ENCODE measurements around the gene SLC20A1. TPM values are rescaled to one million over a fixed set of nuclear protein-coding genes. Genes with fewer than 3 reads are reported as not detected.

Gene SLC20A1
- total and polyA plus RNA-seq, 2 of the 4 experiments (the other 2 are of a cell fraction): 93.6 to 94.1 TPM

- intact Hi-C loops (cut with micrococcal nuclease): no loop called here
- no peaks in the 10 kb centered on the region for H4K20me1 ChIP-seq (ENCODE audit: insufficient read depth, low read length)
- H4K8ac ChIP-seq (ENCODE audit: low read depth in 2 of 2, low read length in 2 of 2): no peak overlapping the region
- H3K27ac ChIP-seq (ENCODE audit: insufficient read depth, low read length): no peak overlapping the region
- CTCF ChIA-PET: interaction anchor here (0.5 to 0.6 kb wide), 3 partner anchors 43 to 248 kb away, joined by 3 to 5 read pairs (median 3); no protein-coding TSS in a partner anchor
- H4K5ac ChIP-seq (ENCODE audit: low read depth, low read length): no peak overlapping the region
- DNase-seq: no peak
- H3K56ac ChIP-seq (ENCODE audit: extremely low read depth, insufficient read depth, low read length): no peak overlapping the region
- no peak overlapping the region for H2AK5ac ChIP-seq (ENCODE audit: low read depth, low read length)
- H3K18ac ChIP-seq (ENCODE audit: low read depth, low read length): no peak overlapping the region
- H3K9ac ChIP-seq (ENCODE audit: low read depth, low read length): no peak overlapping the region
- no peaks in the 10 kb centered on the region for H3K9me3 ChIP-seq (ENCODE audit: control insufficient read depth, insufficient read depth, low read length)
- POLR2A ChIA-PET (ENCODE audit: unreplicated experiment): no interaction called here
- WGBS, 2 experiments (ENCODE audit: extremely low coverage in 2 of 2, insufficient read length in 1 of 2): no CpG with 5 or more reads among the region's 4 CpGs
- no peaks in the 10 kb centered on the region for H3K27me3 ChIP-seq (ENCODE audit: control insufficient read depth, insufficient read depth, low read length)
- H3K4me2 ChIP-seq (ENCODE audit: low read depth, low read length): no peak overlapping the region
- H3K23ac ChIP-seq (ENCODE audit: low read depth, low read length): no peak overlapping the region
- no peak overlapping the region for H3K14ac ChIP-seq (replicated peaks; ENCODE audit: low read depth, low read length)
- no peak overlapping the region for H4K91ac ChIP-seq (ENCODE audit: insufficient read depth, low read depth, low read length)
- H3K9me1 ChIP-seq (ENCODE audit: insufficient read depth, low read length): peaks cover 14% of the 10 kb centered on the region
- H2BK5ac ChIP-seq (ENCODE audit: low read depth, low read length, poor library complexity, severe bottlenecking): no peak overlapping the region
- H2BK15ac ChIP-seq (ENCODE audit: low read depth, low read length): no peak overlapping the region
- TF ChIP-seq USF2 (IDR thresholded peaks at IDR 0.05; ENCODE audit: low read depth, low read length) (no peak), CEBPB (IDR thresholded peaks at IDR 0.05; ENCODE audit: low read depth, low read length) (peak; percentile 47; the same call in 1 of the 2 replicates), CTCF (conservative IDR thresholded peaks at IDR 0.05; ENCODE audit: low read depth, low read length) (no peak)
- no peak for ATAC-seq (ENCODE audit: low read depth)
- H2BK20ac ChIP-seq (ENCODE audit: low read depth, low read length): no peak overlapping the region
- no peak overlapping the region for H3K4ac ChIP-seq (ENCODE audit: low read depth, low read length)
- no peaks in the 10 kb centered on the region for H3K36me3 ChIP-seq (ENCODE audit: control insufficient read depth, insufficient read depth, low read length)
- H3K4me3 ChIP-seq (ENCODE audit: insufficient read depth, low read depth, low read length): no peak overlapping the region
- in situ Hi-C loops (cut with MboI; ENCODE audit: low sequenced_read_pairs): no loop called here
- no TSS peak for BruUV-seq (replicated peaks)
- no peak overlapping the region for H2BK120ac ChIP-seq (ENCODE audit: low read depth, low read length)
- H3K4me1 ChIP-seq (ENCODE audit: control insufficient read depth, insufficient read depth, low read length): peaks cover 13% of the 10 kb centered on the region
- no peak overlapping the region for H2AK9ac ChIP-seq (replicated peaks; ENCODE audit: low read depth, low read length, poor library complexity)
- dilution Hi-C loops (cut with HindIII; ENCODE audit: low sequenced_read_pairs, unreplicated experiment): no loop called here
- H3K79me1 ChIP-seq (ENCODE audit: low read depth in 1 of 2, low read length in 2 of 2): no peaks in the 10 kb centered on the region; a peak in 1 of 4 replicates
- H2AFZ ChIP-seq (replicated peaks; ENCODE audit: low read length, poor library complexity): no peak overlapping the region
Observed at GRCh38 chr2:112637289-112637660, 8.5 kb upstream of the SLC20A1 start.
